NCI-H1417 (cell line): ENCODE results near the gene HBA1.
"Not testable (repeated sequence)": the region's sequence is repeated elsewhere in the genome, so short reads cannot be mapped to it uniquely, and the experiment has no call there.

Experiments
- DNase-seq, 3 experiments: peaks; one replicate each; lab custom pipeline; 2025; lab: John Stamatoyannopoulos, UW

The HBA1 gene

GRCh38 chr16:175011-175949 is 1.2 kb upstream of the HBA1 start:
- no peak for DNase-seq

DNA sequence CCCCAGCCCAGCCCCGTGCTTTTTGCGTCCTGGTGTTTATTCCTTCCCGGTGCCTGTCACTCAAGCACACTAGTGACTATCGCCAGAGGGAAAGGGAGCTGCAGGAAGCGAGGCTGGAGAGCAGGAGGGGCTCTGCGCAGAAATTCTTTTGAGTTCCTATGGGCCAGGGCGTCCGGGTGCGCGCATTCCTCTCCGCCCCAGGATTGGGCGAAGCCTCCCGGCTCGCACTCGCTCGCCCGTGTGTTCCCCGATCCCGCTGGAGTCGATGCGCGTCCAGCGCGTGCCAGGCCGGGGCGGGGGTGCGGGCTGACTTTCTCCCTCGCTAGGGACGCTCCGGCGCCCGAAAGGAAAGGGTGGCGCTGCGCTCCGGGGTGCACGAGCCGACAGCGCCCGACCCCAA is 474 bp upstream of the HBA1 start:
- not testable (repeated sequence) for DNase-seq

DNA sequence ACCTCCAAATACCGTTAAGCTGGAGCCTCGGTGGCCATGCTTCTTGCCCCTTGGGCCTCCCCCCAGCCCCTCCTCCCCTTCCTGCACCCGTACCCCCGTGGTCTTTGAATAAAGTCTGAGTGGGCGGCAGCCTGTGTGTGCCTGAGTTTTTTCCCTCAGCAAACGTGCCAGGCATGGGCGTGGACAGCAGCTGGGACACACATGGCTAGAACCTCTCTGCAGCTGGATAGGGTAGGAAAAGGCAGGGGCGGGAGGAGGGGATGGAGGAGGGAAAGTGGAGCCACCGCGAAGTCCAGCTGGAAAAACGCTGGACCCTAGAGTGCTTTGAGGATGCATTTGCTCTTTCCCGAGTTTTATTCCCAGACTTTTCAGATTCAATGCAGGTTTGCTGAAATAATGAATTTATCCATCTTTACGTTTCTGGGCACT is 928 bp downstream of the HBA1 start:
- DNase-seq: peak in 1 of 3 experiments; percentile 51

DNA sequence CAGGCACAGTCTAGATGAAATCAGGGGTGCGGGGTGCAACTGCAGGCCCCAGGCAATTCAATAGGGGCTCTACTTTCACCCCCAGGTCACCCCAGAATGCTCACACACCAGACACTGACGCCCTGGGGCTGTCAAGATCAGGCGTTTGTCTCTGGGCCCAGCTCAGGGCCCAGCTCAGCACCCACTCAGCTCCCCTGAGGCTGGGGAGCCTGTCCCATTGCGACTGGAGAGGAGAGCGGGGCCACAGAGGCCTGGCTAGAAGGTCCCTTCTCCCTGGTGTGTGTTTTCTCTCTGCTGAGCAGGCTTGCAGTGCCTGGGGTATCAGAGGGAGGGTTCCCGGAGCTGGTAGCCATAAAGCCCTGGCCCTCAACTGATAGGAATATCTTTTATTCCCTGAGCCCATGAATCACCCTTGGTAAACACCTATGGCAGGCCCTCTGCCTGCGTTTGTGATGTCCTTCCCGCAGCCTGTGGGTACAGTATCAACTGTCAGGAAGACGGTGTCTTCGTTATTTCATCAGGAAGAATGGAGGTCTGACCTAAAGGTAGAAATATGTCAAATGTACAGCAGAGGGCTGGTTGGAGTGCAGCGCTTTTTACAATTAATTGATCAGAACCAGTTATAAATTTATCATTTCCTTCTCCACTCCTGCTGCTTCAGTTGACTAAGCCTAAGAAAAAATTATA is 1.6 kb downstream of the HBA1 start:
- DNase-seq: no peak

- no peak for DNase-seq
These were observed 2.2 kb downstream of the HBA1 start for GRCh38 chr16:178668-179015.

DNA sequence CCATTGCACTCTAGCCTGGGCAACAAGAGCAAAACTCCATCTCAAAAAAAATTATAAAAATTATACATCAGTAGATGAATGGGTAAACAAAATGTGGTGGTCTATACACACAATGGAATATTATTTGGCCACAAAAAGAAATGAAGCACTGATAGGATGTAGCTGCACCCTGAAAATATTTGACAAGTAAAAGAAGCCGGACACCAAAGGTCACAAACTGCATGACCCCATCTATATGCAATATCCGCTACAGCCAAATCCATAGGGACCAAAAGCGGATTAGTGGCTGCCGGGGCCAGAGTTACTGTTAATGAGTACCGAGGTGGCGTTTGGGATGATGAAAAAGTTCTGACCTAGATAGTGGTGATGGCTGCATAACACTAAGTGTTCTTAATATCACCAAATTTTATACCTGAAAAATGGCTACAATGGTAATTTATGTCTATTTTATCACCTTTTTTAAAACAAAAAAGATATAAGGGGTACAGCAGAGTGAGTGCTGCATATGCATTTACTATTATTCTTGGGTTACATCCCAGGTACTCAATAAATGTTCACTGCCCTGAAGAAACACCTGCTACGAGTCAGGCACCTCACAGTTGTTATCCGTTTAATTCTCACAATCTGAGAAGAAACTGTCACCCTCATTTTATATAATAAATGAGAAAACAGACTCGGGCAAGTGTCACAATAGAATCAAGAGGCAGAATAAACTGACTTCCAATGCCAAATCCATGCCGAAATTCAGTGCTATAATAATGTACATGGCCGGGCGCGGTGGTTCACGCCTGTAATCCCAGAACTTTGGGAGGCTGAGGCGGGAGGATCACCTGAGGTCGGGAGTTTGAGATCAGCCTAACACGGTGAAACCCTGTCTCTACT is 3.0 kb downstream of the HBA1 start:
- no peak for DNase-seq

DNA sequence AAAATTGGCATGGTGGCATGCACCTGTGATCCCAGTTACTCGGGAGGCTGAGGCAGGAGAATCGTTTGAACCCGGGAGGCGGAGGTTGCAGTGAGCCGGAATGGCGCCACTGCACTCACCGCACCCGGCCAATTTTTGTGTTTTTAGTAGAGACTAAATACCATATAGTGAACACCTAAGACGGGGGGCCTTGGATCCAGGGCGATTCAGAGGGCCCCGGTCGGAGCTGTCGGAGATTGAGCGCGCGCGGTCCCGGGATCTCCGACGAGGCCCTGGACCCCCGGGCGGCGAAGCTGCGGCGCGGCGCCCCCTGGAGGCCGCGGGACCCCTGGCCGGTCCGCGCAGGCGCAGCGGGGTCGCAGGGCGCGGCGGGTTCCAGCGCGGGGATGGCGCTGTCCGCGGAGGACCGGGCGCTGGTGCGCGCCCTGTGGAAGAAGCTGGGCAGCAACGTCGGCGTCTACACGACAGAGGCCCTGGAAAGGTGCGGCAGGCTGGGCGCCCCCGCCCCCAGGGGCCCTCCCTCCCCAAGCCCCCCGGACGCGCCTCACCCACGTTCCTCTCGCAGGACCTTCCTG is 3.7 kb downstream of the HBA1 start, which contains the start of gene HBQ1:
Gene HBQ1 (plus strand): TSS at position 359 of the 575 bp plus-strand sequence. CDS start 28 bp downstream, at position 387.
- DNase-seq: peak in 2 of 3 experiments; percentile 54 to 56

GRCh38 chr16:180681-181564 is 4.4 kb downstream of the HBA1 start:
- peak; percentile 79 to 85 (median 82) for DNase-seq

DNA sequence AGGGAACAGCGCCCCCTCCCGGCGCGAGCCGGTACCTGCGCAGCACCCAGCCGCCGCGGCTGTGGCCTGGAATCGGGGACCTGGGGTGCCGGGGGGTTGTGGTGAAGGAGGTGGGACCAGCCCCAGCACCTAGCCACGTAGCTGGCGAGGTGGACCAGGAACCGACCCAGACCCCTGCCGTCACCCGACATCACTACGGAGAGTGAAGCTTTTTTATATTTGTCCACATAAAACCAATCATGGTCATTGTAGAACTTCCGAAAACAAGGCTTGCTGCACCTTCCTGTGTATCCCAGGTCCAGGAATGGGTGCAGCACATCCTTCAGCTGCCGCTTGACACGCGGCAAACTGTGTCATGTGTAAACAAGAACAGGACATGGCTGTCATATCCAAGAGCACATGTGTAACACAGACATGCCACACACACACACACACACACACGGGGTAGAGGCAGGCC is 5.1 kb downstream of the HBA1 start:
- no peak for DNase-seq

DNA sequence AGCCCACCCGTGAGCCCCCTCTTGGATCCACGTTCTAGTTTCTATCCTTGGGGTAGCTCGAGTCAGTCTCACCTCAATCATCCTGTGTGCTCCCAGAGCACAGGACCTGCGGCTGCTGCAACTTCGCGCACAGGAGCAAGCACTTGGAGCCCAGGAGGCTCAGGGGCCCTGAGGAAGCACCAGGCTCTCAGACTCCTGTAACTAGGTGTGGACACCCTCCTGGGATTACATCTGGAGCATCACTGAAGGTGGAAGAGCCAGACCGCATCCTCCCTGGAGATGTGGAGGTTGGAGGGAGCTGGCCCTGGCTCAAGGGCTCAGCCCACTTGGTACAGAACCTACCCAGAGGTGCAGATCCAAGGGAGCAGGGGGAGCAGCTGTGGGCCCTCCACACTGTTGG is 6.5 kb downstream of the HBA1 start:
- DNase-seq: no peak

GRCh38 chr16:185213-185612 is 8.7 kb downstream of the HBA1 start:
- DNase-seq: no peak

GRCh38 chr16:185691-186090 is 9.2 kb downstream of the HBA1 start:
- no peak for DNase-seq

DNA sequence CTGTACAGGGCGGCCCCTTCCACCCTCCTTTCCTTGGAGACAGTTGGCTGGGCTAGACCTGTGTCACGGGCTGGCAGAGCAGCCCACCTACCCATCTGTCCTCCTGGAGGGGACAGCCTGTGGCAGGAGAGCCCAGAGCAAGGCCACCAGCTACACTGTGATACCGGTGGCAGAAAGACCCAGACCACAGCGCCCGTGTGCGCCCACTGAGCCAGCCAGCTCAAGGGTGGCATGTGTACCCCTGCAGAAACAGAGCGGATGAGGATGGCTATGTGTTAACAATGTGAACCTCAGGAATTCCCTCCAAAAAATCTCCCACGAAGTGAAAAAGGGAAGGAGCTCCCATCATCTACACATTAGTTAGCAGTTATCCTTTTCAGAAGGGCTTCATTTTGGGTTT is 10.8 kb downstream of the HBA1 start:
- DNase-seq: no peak

- DNase-seq: no peak
These were observed 12.2 kb downstream of the HBA1 start for GRCh38 chr16:188674-189073.

- DNase-seq: no peak
These were observed 13.2 kb downstream of the HBA1 start for GRCh38 chr16:189604-190186.

- no peak for DNase-seq
These were observed 15.4 kb downstream of the HBA1 start for GRCh38 chr16:191831-192230.

DNA sequence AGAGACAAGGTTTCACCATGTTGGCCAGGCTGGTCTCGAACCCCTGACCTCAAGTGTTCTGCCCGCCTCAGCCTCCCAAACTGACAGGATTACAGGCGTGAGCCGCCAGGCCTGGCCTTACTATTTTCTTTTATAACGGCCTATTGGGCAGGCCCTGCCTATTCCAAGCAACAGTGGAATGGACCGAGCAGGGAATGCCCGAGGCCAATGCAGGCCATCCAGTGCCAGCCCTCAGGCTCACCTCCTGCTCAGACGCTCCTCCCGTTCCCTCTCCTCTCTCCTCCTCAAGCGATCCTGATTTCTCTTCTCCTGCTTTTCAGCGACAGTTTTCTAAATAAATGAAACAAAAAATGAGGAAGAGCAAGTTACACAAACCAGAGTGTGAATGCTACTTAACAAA is 16.2 kb downstream of the HBA1 start:
- no peak for DNase-seq

- no peak for DNase-seq
These were observed 17.0 kb downstream of the HBA1 start for GRCh38 chr16:193441-193840.

DNA sequence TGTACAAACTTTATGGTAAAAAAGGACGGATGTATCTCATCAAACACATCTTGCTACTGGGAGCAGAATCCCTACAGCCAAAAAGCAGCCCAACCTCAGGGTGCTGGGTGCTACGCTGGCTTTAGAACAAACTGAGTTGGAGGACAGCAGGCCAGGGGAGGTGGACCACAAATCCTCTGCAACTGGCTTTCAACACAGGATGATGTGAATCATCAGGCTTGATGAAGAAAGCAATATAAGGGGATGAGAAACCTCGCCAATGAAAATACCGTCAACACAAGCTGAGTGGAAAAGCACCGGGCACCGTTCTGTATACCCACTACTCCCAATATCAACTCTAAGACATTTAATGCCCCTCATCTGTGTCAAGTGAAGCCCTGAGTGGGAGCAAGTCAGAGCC is 18.0 kb downstream of the HBA1 start:
- DNase-seq: no peak

- no peak for DNase-seq
These were observed 23.9 kb downstream of the HBA1 start for GRCh38 chr16:200388-200787.
